Natural killer cell (primary cell): ENCODE data around the gene MDK. TPM values are rescaled to one million over a fixed set of nuclear protein-coding genes. Genes with fewer than 3 reads are reported as not detected.

Source experiments
- ATAC-seq, 3 donors: fragments of 150-1000 bp in 2 of 3; fragments of 200-7000 bp in 1 of 3; cut with Tn5 transposase; 1 replicate in 1 of 3; 2 replicates in 2 of 3; pipeline ENCODE4 v1.10.0; 2021; ENCODE audit warnings: mild to moderate bottlenecking in 2 of 3, moderate library complexity in 2 of 3
- DNase-seq, 2 donors: peaks; one replicate each; pipeline versions ENCODE4 v3.0.0 to v3.0.0-alpha.2; 2013 to 2021; ENCODE audit warnings: mixed read lengths in 1 of 2
- H3K27ac ChIP-seq: one replicate; pipeline ENCODE4 v1.5.1; 2013; ENCODE audit warnings: mild to moderate bottlenecking, low read length
- H3K27me3 ChIP-seq: one replicate; pipeline ENCODE4 v1.6.1; 2013; ENCODE audit warnings: low read length; ENCODE audit not compliant: control insufficient read depth, insufficient read depth
- H3K36me3 ChIP-seq: one replicate; pipeline ENCODE4 v1.6.1; 2013; ENCODE audit warnings: low read length; ENCODE audit not compliant: control insufficient read depth, insufficient read depth
- H3K4me1 ChIP-seq: one replicate; pipeline ENCODE4 v1.6.1; 2013; ENCODE audit warnings: low read length; ENCODE audit not compliant: control insufficient read depth, insufficient read depth
- H3K4me3 ChIP-seq: one replicate; pipeline ENCODE4 v1.5.1; 2013; ENCODE audit warnings: low read length
- H3K9me3 ChIP-seq: one replicate; pipeline ENCODE4 v1.6.1; 2013; ENCODE audit warnings: low read length; ENCODE audit not compliant: control insufficient read depth, insufficient read depth
- H3K27ac Mint-ChIP-seq, 2 donors: one replicate each; pipeline ENCODE4 v1.8.0; 2022; ENCODE audit warnings: mild to moderate bottlenecking in 2 of 2, mixed read lengths in 2 of 2, moderate library complexity in 1 of 2
- H3K27me3 Mint-ChIP-seq, 2 donors: one replicate each; pipeline ENCODE4 v1.8.0; 2022; ENCODE audit warnings: low read depth in 2 of 2, mixed read lengths in 2 of 2
- H3K36me3 Mint-ChIP-seq: one replicate; pipeline ENCODE4 v1.8.0; 2022; ENCODE audit warnings: mixed read lengths
- H3K4me1 Mint-ChIP-seq, 2 donors: one replicate each; pipeline ENCODE4 v1.8.0; 2022; ENCODE audit warnings: mixed read lengths in 2 of 2
- H3K4me3 Mint-ChIP-seq: one replicate; pipeline ENCODE4 v1.8.0; 2022; ENCODE audit warnings: mild to moderate bottlenecking, moderate library complexity, mixed read lengths
- H3K9me3 Mint-ChIP-seq, 2 donors: one replicate each; pipeline ENCODE4 v1.8.0; 2022; ENCODE audit warnings: mixed read lengths in 2 of 2
- CTCF ChIP-seq: fragments of 200-600 bp; IDR thresholded peaks from one replicate; pipeline ENCODE4 v1.8.0; 2022; ENCODE audit warnings: antibody characterized with exemption
- WGBS: methylation state at CpG from one replicate; pipeline ENCODE4 v1.1.7; 2013; ENCODE audit warnings: missing lambda C conversion rate; ENCODE audit not compliant: insufficient coverage; 5-methylcytosine and 5-hydroxymethylcytosine counted together
- intact Hi-C: fragments of 100-400 bp; cut with micrococcal nuclease; formaldehyde crosslinking; loops from one replicate; pipeline ENCODE4 v1.14.2; 2022
- total RNA-seq, 4 donors: library from RNA; stranded (reverse); fragments of 120-200 nt in 1 of 4; gene quantifications; one replicate each; pipeline versions ENCODE4 v1.2.3 to v1.2.4, GENCODE V29; 2013 to 2022

Gene MDK
- total RNA-seq, 3 donors from 2014 or later (not counting 1 experiment from before 2014, with no cell fraction given): 4.5 to 10.6 (median 6.3) TPM

GRCh38 chr11:46386005-46386578, 4.6 kb downstream of the MDK start:
- 93% methylated on average over 25 of the region's 25 CpGs for WGBS
- no peak for TF ChIP-seq CTCF
- no peaks in the 10 kb centered on the region for H3K9me3 ChIP-seq
- no peak overlapping the region for H3K27ac ChIP-seq
- Mint-ChIP-seq H3K9me3 (no peaks in the 10 kb centered on the region), H3K4me3 (no peak overlapping the region), H3K36me3 (no peaks in the 10 kb centered on the region), H3K27me3 (peaks cover 30 to 41% of the 10 kb centered on the region in 2 donors), H3K27ac (no peak overlapping the region), H3K4me1 (peaks cover 13 to 46% of the 10 kb centered on the region in 2 donors)
- no peak for ATAC-seq
- peaks cover 50% of the 10 kb centered on the region for H3K27me3 ChIP-seq
- no peaks in the 10 kb centered on the region for H3K36me3 ChIP-seq
- intact Hi-C loops: no loop called here
- H3K4me3 ChIP-seq: no peak overlapping the region
- H3K4me1 ChIP-seq: peaks cover 45% of the 10 kb centered on the region
- no peak for DNase-seq

- intact Hi-C loops: no loop called here
- Histone ChIP-seq H3K36me3 (no peaks in the 10 kb centered on the region), H3K4me1 (peaks cover 47% of the 10 kb centered on the region), H3K4me3 (no peak overlapping the region), H3K9me3 (no peaks in the 10 kb centered on the region), H3K27ac (no peak overlapping the region), H3K27me3 (peaks cover 50% of the 10 kb centered on the region)
- Mint-ChIP-seq H3K27me3 (peaks cover 30 to 41% of the 10 kb centered on the region in 2 donors), H3K4me3 (no peak overlapping the region), H3K9me3 (no peaks in the 10 kb centered on the region), H3K27ac (no peak overlapping the region), H3K36me3 (no peaks in the 10 kb centered on the region), H3K4me1 (peaks cover 13 to 45% of the 10 kb centered on the region in 2 donors)
- ATAC-seq (no peak), DNase-seq (no peak)
- WGBS: 89% methylated on average over 4 of the region's 4 CpGs
- no peak for TF ChIP-seq CTCF
These were observed 5.2 kb downstream of the MDK start for GRCh38 chr11:46386674-46387073.

- WGBS: 81% methylated on average over 5 of the region's 5 CpGs
- Mint-ChIP-seq H3K4me1 (peaks cover 13 to 39% of the 10 kb centered on the region in 2 donors), H3K27me3 (peaks cover 31 to 37% of the 10 kb centered on the region in 2 donors), H3K4me3 (no peak overlapping the region), H3K36me3 (no peaks in the 10 kb centered on the region), H3K9me3 (no peaks in the 10 kb centered on the region), H3K27ac (no peak overlapping the region)
- Histone ChIP-seq H3K27me3 (peaks cover 47% of the 10 kb centered on the region), H3K9me3 (no peaks in the 10 kb centered on the region), H3K4me1 (peaks cover 43% of the 10 kb centered on the region), H3K4me3 (no peak overlapping the region), H3K36me3 (no peaks in the 10 kb centered on the region), H3K27ac (no peak overlapping the region)
- no peak for ATAC-seq
- intact Hi-C loops: no loop called here
- DNase-seq: no peak
- no peak for TF ChIP-seq CTCF
These were observed 6.0 kb downstream of the MDK start for GRCh38 chr11:46387456-46387855.
